GM23338 (cell line): ENCODE data around the gene ZNF766. TPM values are rescaled to one million over a fixed set of nuclear protein-coding genes. Genes with fewer than 3 reads are reported as not detected.

ENCODE experiments used
- ATAC-seq: fragments of 200-7000 bp; cut with Tn5 transposase; 3 replicates; pipeline ENCODE4 v1.9.1; 2020
- DNase-seq: peaks from one replicate; pipeline ENCODE4 v3.0.0-alpha.2; 2015; ENCODE audit warnings: low spot score
- H2AFZ ChIP-seq: fragments of 200-600 bp; sonication (generic); 2 replicates; pipeline ENCODE4 v1.8.0; 2016; ENCODE audit warnings: antibody characterized with exemption, mild to moderate bottlenecking, moderate library complexity
- H3F3A ChIP-seq: fragments of 200-600 bp; sonication (generic); replicated peaks from 2 replicates; pipeline ENCODE4 v1.8.0; 2017; ENCODE audit warnings: antibody characterized with exemption, mixed run types, low read depth
- H3K27ac ChIP-seq: fragments of 200-600 bp; sonication (generic); 2 replicates; pipeline ENCODE4 v1.6.1; 2016; ENCODE audit warnings: low read depth
- H3K27me3 ChIP-seq: fragments of 200-600 bp; sonication (generic); 2 replicates; pipeline ENCODE4 v1.8.0; 2016; ENCODE audit warnings: mild to moderate bottlenecking, mixed run types, moderate library complexity; ENCODE audit not compliant: insufficient read depth
- H3K36me3 ChIP-seq: fragments of 200-600 bp; sonication (generic); 2 replicates; pipeline ENCODE4 v1.8.0; 2016; ENCODE audit warnings: mild to moderate bottlenecking; ENCODE audit not compliant: insufficient read depth
- H3K4me1 ChIP-seq: fragments of 200-600 bp; sonication (generic); 2 replicates; pipeline ENCODE4 v1.8.0; 2016; ENCODE audit warnings: mild to moderate bottlenecking, moderate library complexity; ENCODE audit not compliant: insufficient read depth
- H3K4me2 ChIP-seq: fragments of 200-600 bp; sonication (generic); 2 replicates; pipeline ENCODE4 v1.7.1; 2017; ENCODE audit warnings: mixed run types
- H3K4me3 ChIP-seq: fragments of 200-600 bp; sonication (generic); 2 replicates; pipeline ENCODE4 v1.6.1; 2016; ENCODE audit warnings: mixed run types
- H3K79me2 ChIP-seq: fragments of 200-600 bp; sonication (generic); replicated peaks from 2 replicates; pipeline ENCODE4 v1.8.0; 2017; ENCODE audit warnings: mild to moderate bottlenecking; ENCODE audit not compliant: insufficient read depth
- H3K9me2 ChIP-seq: fragments of 200-600 bp; sonication (generic); 2 replicates; pipeline ENCODE4 v1.8.0; 2017; ENCODE audit not compliant: insufficient read depth
- H4K20me1 ChIP-seq: fragments of 200-600 bp; sonication (generic); replicated peaks from 2 replicates; pipeline ENCODE4 v1.8.0; 2017; ENCODE audit warnings: mild to moderate bottlenecking; ENCODE audit not compliant: insufficient read depth
- H3K27ac Mint-ChIP-seq: 2 replicates; pipeline ENCODE4 v1.8.0; 2020; ENCODE audit warnings: inconsistent platforms, mild to moderate bottlenecking, moderate library complexity, mixed read lengths
- H3K27me3 Mint-ChIP-seq: 3 replicates; pipeline ENCODE4 v1.8.0; 2022; ENCODE audit warnings: low read depth, mild to moderate bottlenecking, moderate library complexity, mixed read lengths, inconsistent platforms; ENCODE audit not compliant: insufficient read depth, poor library complexity
- H3K36me3 Mint-ChIP-seq: 3 replicates; pipeline ENCODE4 v1.8.0; 2021; ENCODE audit warnings: low read depth, mild to moderate bottlenecking, inconsistent platforms, moderate library complexity, mixed read lengths
- H3K4me1 Mint-ChIP-seq: 3 replicates; pipeline ENCODE4 v1.8.0; 2020; ENCODE audit warnings: mild to moderate bottlenecking, inconsistent platforms, mixed read lengths
- H3K4me3 Mint-ChIP-seq: 3 replicates; pipeline ENCODE4 v1.8.0; 2021; ENCODE audit warnings: moderate library complexity, mild to moderate bottlenecking, inconsistent platforms, mixed read lengths
- H3K9me3 Mint-ChIP-seq: 3 replicates; pipeline ENCODE4 v1.8.0; 2020; ENCODE audit warnings: moderate library complexity, mild to moderate bottlenecking, inconsistent platforms, mixed read lengths
- CREB1 ChIP-seq: fragments of 250-450 bp; sonication (Bioruptor Pico); IDR thresholded peaks from 2 replicates; pipeline ENCODE4 v1.5.0; 2020; ENCODE audit warnings: low read depth, mild to moderate bottlenecking, moderate library complexity
- EZH2 ChIP-seq: fragments of 200-600 bp; sonication (generic); IDR thresholded peaks from one replicate; pipeline ENCODE4 v1.8.0; 2017; ENCODE audit warnings: antibody characterized with exemption, mild to moderate bottlenecking, low read depth; ENCODE audit not compliant: unreplicated experiment
- EZH2phosphoT487 ChIP-seq: fragments of 200-600 bp; sonication (generic); IDR thresholded peaks from one replicate; pipeline ENCODE4 v1.8.1; 2018; ENCODE audit warnings: antibody characterized with exemption; ENCODE audit not compliant: unreplicated experiment
- JUNB ChIP-seq: IDR thresholded peaks from one replicate; pipeline ENCODE4 v1.6.1; 2016; ENCODE audit warnings: antibody characterized with exemption; ENCODE audit not compliant: unreplicated experiment
- NANOG ChIP-seq: IDR thresholded peaks from 2 replicates; pipeline ENCODE4 v1.6.1; 2016; ENCODE audit warnings: antibody characterized with exemption, borderline replicate concordance
- POLR2AphosphoS5 ChIP-seq: IDR thresholded peaks from 2 replicates; pipeline ENCODE4 v1.6.1; 2016; ENCODE audit warnings: antibody characterized with exemption, low read depth
- STAT1 ChIP-seq: IDR thresholded peaks from one replicate; pipeline ENCODE4 v1.6.1; 2016; ENCODE audit warnings: antibody characterized with exemption; ENCODE audit not compliant: unreplicated experiment
- ZNF114 ChIP-seq: fragments of 250-450 bp; sonication (Bioruptor Pico); IDR thresholded peaks from 2 replicates; pipeline ENCODE4 v1.5.0; 2020; ENCODE audit warnings: mild to moderate bottlenecking, moderate library complexity
- ZNF331 ChIP-seq: fragments of 250-450 bp; sonication (Bioruptor Pico); IDR thresholded peaks from 2 replicates; pipeline ENCODE4 v1.5.0; 2020; ENCODE audit warnings: low read depth, mild to moderate bottlenecking, moderate library complexity
- polyA plus RNA-seq: library from polyadenylated mRNA; unstranded; fragments of >200 nt; fragmentation: Nextera tagmentation; extraction: Ambion mirVana; gene quantifications from 2 replicates; pipeline ENCODE4 v1.2.1, GENCODE V29; 2016
- total RNA-seq: library from RNA; depleted of rRNA; stranded (reverse); fragments of >200 nt; shearing (Covaris generic); gene quantifications from 2 replicates; pipeline ENCODE4 v1.2.3, GENCODE V29; 2014
- TF ChIP-seq, protein P1 (sequence below): fragments of 250-450 bp; sonication (Bioruptor Pico); IDR thresholded peaks from 2 replicates; pipeline ENCODE4 v1.5.0; 2020; ENCODE audit warnings: mild to moderate bottlenecking, moderate library complexity
- TF ChIP-seq, protein P2 (sequence below): IDR thresholded peaks from one replicate; pipeline ENCODE4 v1.6.1; 2018; ENCODE audit warnings: antibody characterized with exemption; ENCODE audit not compliant: unreplicated experiment
- TF ChIP-seq, protein P3 (sequence below): IDR thresholded peaks from 2 replicates; pipeline ENCODE4 v1.6.1; 2016; ENCODE audit warnings: antibody characterized with exemption
- TF ChIP-seq, protein P4 (sequence below), 2 experiments: fragments of 200-600 bp in 1 of 2; sonication (generic) in 1 of 2; conservative IDR thresholded peaks; 2 replicates each; pipeline versions ENCODE4 v1.5.1 to v1.6.1; 2016 to 2017; ENCODE audit warnings: antibody characterized with exemption in 2 of 2, low read depth in 2 of 2, mild to moderate bottlenecking in 2 of 2, moderate library complexity in 1 of 2

ZNF766 gene
- total and polyA plus RNA-seq, 2 experiments from 2014 or later, result 22.1 to 29.3 TPM

DNA sequence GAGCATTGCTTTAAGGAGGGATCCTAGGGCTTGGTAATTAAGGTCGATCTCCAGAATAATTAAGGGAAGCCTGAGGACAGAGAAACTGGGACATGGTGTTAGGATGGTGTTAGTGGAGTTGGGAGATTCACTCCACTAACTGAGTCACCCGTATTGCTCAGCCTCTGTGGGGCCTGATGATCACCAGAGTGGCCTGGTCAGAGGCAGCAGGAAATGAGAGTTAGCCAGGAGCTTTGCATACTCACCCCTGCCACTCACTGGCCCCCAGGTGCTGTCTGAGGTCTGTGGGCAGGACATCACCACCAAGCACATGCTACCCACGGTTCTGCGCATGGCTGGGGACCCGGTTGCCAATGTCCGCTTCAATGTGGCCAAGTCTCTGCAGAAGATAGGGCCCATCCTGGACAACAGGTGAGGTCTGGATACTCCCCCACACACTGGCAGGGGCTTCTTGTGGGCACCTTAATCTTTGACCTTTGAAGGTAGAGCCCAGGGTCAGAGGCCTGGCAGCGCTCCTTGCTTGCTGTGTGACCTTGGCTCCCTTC lies 47.5 kb upstream of the ZNF766 start:
- ATAC-seq, result no peak
- peaks cover 4% of the 10 kb centered on the region for H3K27me3 Mint-ChIP-seq

More for the DNA sequence above, 47.5 kb upstream of the ZNF766 start:
- Histone ChIP-seq H3K27ac (no peak overlapping the region), H3K4me2 (no peak overlapping the region), H4K20me1 (peaks cover 3% of the 10 kb centered on the region; the same call in 1 of the 2 replicates), H2AFZ (no peak overlapping the region), H3K36me3 (peaks cover 76% of the 10 kb centered on the region), H3K27me3 (no peaks in the 10 kb centered on the region), H3K4me1 (no peaks in the 10 kb centered on the region), H3K9me2 (no peaks in the 10 kb centered on the region), H3K4me3 (no peak overlapping the region), H3K79me2 (peaks cover 4% of the 10 kb centered on the region; the same call in 1 of the 2 replicates), H3F3A (no peaks in the 10 kb centered on the region)
- Mint-ChIP-seq H3K27ac (no peak overlapping the region), H3K4me1 (no peaks in the 10 kb centered on the region), H3K9me3 (no peaks in the 10 kb centered on the region; the same call in 2 of the 3 replicates), H3K36me3 (peaks cover 96% of the 10 kb centered on the region), H3K4me3 (no peak overlapping the region)
- TF ChIP-seq ZNF331, result no peak
- TF ChIP-seq, protein P1, sequence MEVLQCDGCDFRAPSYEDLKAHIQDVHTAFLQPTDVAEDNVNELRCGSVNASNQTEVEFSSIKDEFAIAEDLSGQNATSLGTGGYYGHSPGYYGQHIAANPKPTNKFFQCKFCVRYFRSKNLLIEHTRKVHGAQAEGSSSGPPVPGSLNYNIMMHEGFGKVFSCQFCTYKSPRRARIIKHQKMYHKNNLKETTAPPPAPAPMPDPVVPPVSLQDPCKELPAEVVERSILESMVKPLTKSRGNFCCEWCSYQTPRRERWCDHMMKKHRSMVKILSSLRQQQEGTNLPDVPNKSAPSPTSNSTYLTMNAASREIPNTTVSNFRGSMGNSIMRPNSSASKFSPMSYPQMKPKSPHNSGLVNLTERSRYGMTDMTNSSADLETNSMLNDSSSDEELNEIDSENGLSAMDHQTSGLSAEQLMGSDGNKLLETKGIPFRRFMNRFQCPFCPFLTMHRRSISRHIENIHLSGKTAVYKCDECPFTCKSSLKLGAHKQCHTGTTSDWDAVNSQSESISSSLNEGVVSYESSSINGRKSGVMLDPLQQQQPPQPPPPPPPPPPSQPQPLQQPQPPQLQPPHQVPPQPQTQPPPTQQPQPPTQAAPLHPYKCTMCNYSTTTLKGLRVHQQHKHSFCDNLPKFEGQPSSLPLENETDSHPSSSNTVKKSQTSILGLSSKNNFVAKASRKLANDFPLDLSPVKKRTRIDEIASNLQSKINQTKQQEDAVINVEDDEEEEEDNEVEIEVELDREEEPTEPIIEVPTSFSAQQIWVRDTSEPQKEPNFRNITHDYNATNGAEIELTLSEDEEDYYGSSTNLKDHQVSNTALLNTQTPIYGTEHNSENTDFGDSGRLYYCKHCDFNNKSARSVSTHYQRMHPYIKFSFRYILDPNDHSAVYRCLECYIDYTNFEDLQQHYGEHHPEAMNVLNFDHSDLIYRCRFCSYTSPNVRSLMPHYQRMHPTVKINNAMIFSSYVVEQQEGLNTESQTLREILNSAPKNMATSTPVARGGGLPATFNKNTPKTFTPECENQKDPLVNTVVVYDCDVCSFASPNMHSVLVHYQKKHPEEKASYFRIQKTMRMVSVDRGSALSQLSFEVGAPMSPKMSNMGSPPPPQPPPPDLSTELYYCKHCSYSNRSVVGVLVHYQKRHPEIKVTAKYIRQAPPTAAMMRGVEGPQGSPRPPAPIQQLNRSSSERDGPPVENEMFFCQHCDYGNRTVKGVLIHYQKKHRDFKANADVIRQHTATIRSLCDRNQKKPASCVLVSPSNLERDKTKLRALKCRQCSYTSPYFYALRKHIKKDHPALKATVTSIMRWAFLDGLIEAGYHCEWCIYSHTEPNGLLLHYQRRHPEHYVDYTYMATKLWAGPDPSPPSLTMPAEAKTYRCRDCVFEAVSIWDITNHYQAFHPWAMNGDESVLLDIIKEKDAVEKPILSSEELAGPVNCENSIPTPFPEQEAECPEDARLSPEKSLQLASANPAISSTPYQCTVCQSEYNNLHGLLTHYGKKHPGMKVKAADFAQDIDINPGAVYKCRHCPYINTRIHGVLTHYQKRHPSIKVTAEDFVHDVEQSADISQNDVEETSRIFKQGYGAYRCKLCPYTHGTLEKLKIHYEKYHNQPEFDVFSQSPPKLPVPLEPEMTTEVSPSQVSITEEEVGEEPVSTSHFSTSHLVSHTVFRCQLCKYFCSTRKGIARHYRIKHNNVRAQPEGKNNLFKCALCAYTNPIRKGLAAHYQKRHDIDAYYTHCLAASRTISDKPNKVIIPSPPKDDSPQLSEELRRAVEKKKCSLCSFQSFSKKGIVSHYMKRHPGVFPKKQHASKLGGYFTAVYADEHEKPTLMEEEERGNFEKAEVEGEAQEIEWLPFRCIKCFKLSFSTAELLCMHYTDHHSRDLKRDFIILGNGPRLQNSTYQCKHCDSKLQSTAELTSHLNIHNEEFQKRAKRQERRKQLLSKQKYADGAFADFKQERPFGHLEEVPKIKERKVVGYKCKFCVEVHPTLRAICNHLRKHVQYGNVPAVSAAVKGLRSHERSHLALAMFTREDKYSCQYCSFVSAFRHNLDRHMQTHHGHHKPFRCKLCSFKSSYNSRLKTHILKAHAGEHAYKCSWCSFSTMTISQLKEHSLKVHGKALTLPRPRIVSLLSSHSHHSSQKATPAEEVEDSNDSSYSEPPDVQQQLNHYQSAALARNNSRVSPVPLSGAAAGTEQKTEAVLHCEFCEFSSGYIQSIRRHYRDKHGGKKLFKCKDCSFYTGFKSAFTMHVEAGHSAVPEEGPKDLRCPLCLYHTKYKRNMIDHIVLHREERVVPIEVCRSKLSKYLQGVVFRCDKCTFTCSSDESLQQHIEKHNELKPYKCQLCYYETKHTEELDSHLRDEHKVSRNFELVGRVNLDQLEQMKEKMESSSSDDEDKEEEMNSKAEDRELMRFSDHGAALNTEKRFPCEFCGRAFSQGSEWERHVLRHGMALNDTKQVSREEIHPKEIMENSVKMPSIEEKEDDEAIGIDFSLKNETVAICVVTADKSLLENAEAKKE (CRISPR knock-in tag), result no peak
- TF ChIP-seq, protein P2, sequence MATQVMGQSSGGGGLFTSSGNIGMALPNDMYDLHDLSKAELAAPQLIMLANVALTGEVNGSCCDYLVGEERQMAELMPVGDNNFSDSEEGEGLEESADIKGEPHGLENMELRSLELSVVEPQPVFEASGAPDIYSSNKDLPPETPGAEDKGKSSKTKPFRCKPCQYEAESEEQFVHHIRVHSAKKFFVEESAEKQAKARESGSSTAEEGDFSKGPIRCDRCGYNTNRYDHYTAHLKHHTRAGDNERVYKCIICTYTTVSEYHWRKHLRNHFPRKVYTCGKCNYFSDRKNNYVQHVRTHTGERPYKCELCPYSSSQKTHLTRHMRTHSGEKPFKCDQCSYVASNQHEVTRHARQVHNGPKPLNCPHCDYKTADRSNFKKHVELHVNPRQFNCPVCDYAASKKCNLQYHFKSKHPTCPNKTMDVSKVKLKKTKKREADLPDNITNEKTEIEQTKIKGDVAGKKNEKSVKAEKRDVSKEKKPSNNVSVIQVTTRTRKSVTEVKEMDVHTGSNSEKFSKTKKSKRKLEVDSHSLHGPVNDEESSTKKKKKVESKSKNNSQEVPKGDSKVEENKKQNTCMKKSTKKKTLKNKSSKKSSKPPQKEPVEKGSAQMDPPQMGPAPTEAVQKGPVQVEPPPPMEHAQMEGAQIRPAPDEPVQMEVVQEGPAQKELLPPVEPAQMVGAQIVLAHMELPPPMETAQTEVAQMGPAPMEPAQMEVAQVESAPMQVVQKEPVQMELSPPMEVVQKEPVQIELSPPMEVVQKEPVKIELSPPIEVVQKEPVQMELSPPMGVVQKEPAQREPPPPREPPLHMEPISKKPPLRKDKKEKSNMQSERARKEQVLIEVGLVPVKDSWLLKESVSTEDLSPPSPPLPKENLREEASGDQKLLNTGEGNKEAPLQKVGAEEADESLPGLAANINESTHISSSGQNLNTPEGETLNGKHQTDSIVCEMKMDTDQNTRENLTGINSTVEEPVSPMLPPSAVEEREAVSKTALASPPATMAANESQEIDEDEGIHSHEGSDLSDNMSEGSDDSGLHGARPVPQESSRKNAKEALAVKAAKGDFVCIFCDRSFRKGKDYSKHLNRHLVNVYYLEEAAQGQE, result no peak
- no peak for TF ChIP-seq POLR2AphosphoS5
- no peak for TF ChIP-seq EZH2phosphoT487
- TF ChIP-seq JUNB, result no peak
- no peak for TF ChIP-seq EZH2
- TF ChIP-seq, protein P3, sequence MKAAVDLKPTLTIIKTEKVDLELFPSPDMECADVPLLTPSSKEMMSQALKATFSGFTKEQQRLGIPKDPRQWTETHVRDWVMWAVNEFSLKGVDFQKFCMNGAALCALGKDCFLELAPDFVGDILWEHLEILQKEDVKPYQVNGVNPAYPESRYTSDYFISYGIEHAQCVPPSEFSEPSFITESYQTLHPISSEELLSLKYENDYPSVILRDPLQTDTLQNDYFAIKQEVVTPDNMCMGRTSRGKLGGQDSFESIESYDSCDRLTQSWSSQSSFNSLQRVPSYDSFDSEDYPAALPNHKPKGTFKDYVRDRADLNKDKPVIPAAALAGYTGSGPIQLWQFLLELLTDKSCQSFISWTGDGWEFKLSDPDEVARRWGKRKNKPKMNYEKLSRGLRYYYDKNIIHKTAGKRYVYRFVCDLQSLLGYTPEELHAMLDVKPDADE, result no peak
- no peak for TF ChIP-seq CREB1
- TF ChIP-seq NANOG, result no peak
- TF ChIP-seq ZNF114, result no peak
- TF ChIP-seq STAT1, result no peak
- TF ChIP-seq, protein P4, sequence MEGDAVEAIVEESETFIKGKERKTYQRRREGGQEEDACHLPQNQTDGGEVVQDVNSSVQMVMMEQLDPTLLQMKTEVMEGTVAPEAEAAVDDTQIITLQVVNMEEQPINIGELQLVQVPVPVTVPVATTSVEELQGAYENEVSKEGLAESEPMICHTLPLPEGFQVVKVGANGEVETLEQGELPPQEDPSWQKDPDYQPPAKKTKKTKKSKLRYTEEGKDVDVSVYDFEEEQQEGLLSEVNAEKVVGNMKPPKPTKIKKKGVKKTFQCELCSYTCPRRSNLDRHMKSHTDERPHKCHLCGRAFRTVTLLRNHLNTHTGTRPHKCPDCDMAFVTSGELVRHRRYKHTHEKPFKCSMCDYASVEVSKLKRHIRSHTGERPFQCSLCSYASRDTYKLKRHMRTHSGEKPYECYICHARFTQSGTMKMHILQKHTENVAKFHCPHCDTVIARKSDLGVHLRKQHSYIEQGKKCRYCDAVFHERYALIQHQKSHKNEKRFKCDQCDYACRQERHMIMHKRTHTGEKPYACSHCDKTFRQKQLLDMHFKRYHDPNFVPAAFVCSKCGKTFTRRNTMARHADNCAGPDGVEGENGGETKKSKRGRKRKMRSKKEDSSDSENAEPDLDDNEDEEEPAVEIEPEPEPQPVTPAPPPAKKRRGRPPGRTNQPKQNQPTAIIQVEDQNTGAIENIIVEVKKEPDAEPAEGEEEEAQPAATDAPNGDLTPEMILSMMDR (conservative IDR thresholded peaks at IDR 0.05; ENCODE audit: low read depth in 2 of 2), result no peak
- no peak for DNase-seq
